DOHH2 (cell line): ENCODE data around the gene NUF2.

Source experiments
- H3F3A ChIP-seq: fragments of 200-600 bp; sonication (generic), shearing (Covaris generic); 2 replicates; pipeline ENCODE4 v1.6.0; 2016; ENCODE audit warnings: antibody characterized with exemption, mild to moderate bottlenecking; ENCODE audit not compliant: control insufficient read depth, insufficient read depth
- H3K27ac ChIP-seq: fragments of 200-600 bp; sonication (generic); 2 replicates; pipeline ENCODE4 v1.5.1; 2014; ENCODE audit warnings: low read depth, mild to moderate bottlenecking, low read length, moderate library complexity
- H3K27me3 ChIP-seq: fragments of 200-600 bp; sonication (generic); 2 replicates; pipeline ENCODE4 v1.6.1; 2014; ENCODE audit warnings: mild to moderate bottlenecking, low read length, mixed read lengths; ENCODE audit not compliant: control insufficient read depth
- H3K36me3 ChIP-seq: fragments of 200-600 bp; sonication (generic); 2 replicates; pipeline ENCODE4 v1.6.1; 2014; ENCODE audit warnings: mild to moderate bottlenecking, low read length, moderate library complexity, mixed read lengths; ENCODE audit not compliant: control insufficient read depth
- H3K4me1 ChIP-seq: fragments of 200-600 bp; sonication (generic); 2 replicates; pipeline ENCODE4 v1.6.1; 2014; ENCODE audit warnings: mild to moderate bottlenecking, low read length, mixed read lengths; ENCODE audit not compliant: control insufficient read depth
- H3K4me2 ChIP-seq: fragments of 200-600 bp; sonication (generic); 2 replicates; pipeline ENCODE4 v1.6.0; 2014; ENCODE audit warnings: mild to moderate bottlenecking, low read length, moderate library complexity
- H3K4me3 ChIP-seq: fragments of 200-600 bp; sonication (generic); 2 replicates; pipeline ENCODE4 v1.5.1; 2014; ENCODE audit warnings: mild to moderate bottlenecking, low read length, mixed read lengths
- H3K79me2 ChIP-seq: fragments of 200-600 bp; sonication (generic); 2 replicates; pipeline ENCODE4 v1.6.1; 2014; ENCODE audit warnings: mild to moderate bottlenecking, low read length, mixed read lengths; ENCODE audit not compliant: control insufficient read depth
- H3K9me2 ChIP-seq: fragments of 200-600 bp; sonication (generic); replicated peaks from 2 replicates; pipeline ENCODE4 v1.6.1; 2014; ENCODE audit warnings: mild to moderate bottlenecking, low read length, mixed read lengths; ENCODE audit not compliant: control insufficient read depth
- H3K9me3 ChIP-seq: fragments of 200-600 bp; sonication (generic); 2 replicates; pipeline ENCODE4 v1.6.1; 2014; ENCODE audit warnings: antibody characterized with exemption, low read length, mixed read lengths; ENCODE audit not compliant: control insufficient read depth, insufficient read depth
- H4K20me1 ChIP-seq: fragments of 200-600 bp; sonication (generic); 2 replicates; pipeline ENCODE4 v1.6.0; 2014; ENCODE audit warnings: low read depth, mild to moderate bottlenecking, antibody characterized with exemption, low read length, moderate library complexity; ENCODE audit not compliant: control insufficient read depth, insufficient read depth
- EZH2phosphoT487 ChIP-seq: fragments of 200-600 bp; sonication (generic); IDR thresholded peaks from 2 replicates; pipeline ENCODE4 v1.6.1; 2017; ENCODE audit warnings: borderline replicate concordance, mild to moderate bottlenecking, antibody characterized with exemption, low read length, moderate library complexity, mixed read lengths
- TF ChIP-seq, protein P1 (sequence below): fragments of 200-600 bp; sonication (generic); IDR thresholded peaks from one replicate; pipeline ENCODE4 v1.5.1; 2014; ENCODE audit warnings: antibody characterized with exemption, mild to moderate bottlenecking, low read depth, low read length; ENCODE audit not compliant: poor library complexity, severe bottlenecking

Gene NUF2

DNA sequence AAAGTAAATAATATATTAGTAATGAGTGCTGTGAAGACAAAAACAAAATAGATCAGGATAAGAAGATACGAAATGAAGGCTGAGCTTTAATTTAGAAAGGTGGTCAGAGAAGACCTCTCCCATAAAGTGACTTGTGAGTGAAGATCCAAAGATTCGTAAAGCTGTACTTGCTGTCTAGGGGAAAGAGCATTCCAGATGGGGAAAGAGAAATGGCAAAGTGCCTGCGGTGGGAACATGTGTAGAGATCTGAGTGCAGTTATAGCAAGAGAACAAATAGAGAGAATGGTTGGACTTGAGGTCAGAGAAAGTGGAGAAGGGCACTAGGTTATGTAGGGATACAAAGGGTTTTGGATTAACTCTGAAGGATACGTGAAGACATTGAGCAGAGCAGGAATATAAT lies 60.6 kb downstream of the NUF2 start:
- no peaks in the 10 kb centered on the region for H4K20me1 ChIP-seq
- H3K27me3 ChIP-seq = no peaks in the 10 kb centered on the region; the same call in 1 of the 2 replicates
- no peaks in the 10 kb centered on the region for H3F3A ChIP-seq
- H3K4me1 ChIP-seq = no peaks in the 10 kb centered on the region
- H3K4me3 ChIP-seq = no peak overlapping the region
- no peaks in the 10 kb centered on the region for H3K36me3 ChIP-seq
- H3K79me2 ChIP-seq = no peaks in the 10 kb centered on the region
- H3K9me2 ChIP-seq = no peaks in the 10 kb centered on the region
- H3K27ac ChIP-seq = no peak overlapping the region
- TF ChIP-seq, protein P1, sequence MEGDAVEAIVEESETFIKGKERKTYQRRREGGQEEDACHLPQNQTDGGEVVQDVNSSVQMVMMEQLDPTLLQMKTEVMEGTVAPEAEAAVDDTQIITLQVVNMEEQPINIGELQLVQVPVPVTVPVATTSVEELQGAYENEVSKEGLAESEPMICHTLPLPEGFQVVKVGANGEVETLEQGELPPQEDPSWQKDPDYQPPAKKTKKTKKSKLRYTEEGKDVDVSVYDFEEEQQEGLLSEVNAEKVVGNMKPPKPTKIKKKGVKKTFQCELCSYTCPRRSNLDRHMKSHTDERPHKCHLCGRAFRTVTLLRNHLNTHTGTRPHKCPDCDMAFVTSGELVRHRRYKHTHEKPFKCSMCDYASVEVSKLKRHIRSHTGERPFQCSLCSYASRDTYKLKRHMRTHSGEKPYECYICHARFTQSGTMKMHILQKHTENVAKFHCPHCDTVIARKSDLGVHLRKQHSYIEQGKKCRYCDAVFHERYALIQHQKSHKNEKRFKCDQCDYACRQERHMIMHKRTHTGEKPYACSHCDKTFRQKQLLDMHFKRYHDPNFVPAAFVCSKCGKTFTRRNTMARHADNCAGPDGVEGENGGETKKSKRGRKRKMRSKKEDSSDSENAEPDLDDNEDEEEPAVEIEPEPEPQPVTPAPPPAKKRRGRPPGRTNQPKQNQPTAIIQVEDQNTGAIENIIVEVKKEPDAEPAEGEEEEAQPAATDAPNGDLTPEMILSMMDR = no peak
- no peak for TF ChIP-seq EZH2phosphoT487
- H3K9me3 ChIP-seq = no peaks in the 10 kb centered on the region
- H3K4me2 ChIP-seq = no peak overlapping the region

DNA sequence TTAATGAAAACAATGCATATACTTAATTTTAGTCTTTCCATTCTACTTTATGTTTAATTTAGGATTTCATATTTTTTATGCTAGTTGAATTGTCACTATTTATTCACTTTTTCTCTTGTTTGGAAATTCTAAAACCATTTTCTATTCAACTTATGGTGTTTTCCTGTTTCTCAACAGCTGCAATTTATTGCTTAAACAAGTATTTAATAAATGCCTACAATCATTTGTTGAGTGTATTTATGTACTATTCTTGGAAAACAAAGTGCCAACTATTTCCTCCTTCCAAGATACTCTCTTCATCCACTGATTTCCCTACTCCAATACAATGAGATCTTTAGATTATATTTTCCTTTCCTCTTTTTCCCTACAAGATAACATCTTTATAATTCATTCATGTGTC lies 65.4 kb downstream of the NUF2 start:
- Histone ChIP-seq H3K4me1 (no peaks in the 10 kb centered on the region), H4K20me1 (no peaks in the 10 kb centered on the region), H3K27ac (no peak overlapping the region), H3K4me2 (no peak overlapping the region), H3F3A (no peaks in the 10 kb centered on the region), H3K79me2 (no peaks in the 10 kb centered on the region), H3K27me3 (peaks cover 2% of the 10 kb centered on the region; the same call in 1 of the 2 replicates), H3K36me3 (no peaks in the 10 kb centered on the region), H3K9me3 (no peaks in the 10 kb centered on the region), H3K9me2 (no peaks in the 10 kb centered on the region), H3K4me3 (no peak overlapping the region)
- no peak for TF ChIP-seq EZH2phosphoT487
- TF ChIP-seq, protein P1 = no peak

DNA sequence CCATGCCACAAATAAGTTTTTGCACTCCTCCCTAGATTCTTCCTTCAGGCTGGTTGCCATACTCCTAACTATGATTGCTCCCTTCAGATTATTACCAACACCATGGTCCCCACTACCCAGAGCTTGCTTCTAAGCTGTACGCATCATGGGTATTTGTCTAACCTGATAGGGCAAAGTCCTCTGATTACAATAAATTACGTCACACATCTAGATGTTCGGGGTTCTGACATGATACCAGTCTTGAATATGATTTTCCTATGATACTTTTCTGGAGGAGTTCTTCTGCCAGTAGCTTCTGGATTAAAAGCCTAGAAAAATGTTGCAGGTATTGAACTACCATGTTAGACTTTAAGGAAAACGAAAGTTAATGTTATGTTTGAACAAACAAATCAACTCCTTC lies 67.2 kb downstream of the NUF2 start:
- peaks cover 2% of the 10 kb centered on the region; the same call in 1 of the 2 replicates for H3K27me3 ChIP-seq
- no peaks in the 10 kb centered on the region for H3F3A ChIP-seq
- H3K9me2 ChIP-seq = no peaks in the 10 kb centered on the region
- H3K4me1 ChIP-seq = no peaks in the 10 kb centered on the region
- TF ChIP-seq, protein P1 = no peak
- no peak for TF ChIP-seq EZH2phosphoT487
- no peaks in the 10 kb centered on the region for H4K20me1 ChIP-seq
- H3K4me3 ChIP-seq = no peak overlapping the region
- no peaks in the 10 kb centered on the region for H3K79me2 ChIP-seq
- no peak overlapping the region for H3K4me2 ChIP-seq
- no peak overlapping the region for H3K27ac ChIP-seq
- H3K9me3 ChIP-seq = no peaks in the 10 kb centered on the region
- H3K36me3 ChIP-seq = no peaks in the 10 kb centered on the region

DNA sequence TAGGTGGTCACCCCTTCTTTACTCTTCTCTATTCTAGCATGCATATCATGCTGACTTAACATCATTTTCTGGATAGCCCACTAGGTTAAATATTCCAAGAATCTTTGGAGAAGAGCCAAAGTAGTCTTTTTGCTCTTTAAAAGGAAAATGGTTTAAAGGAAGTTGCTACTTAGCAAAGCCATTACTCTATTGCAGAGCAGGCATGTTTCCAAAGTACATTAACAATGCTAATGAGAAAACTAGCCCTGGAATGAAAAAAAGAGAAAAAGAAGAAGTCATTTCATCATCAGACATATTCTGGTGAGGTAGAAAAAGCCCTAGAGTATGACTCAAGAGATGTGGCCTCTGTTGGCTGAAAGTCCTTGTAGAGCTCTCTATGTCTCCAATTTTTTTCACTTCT lies 74.0 kb downstream of the NUF2 start:
- no peaks in the 10 kb centered on the region for H4K20me1 ChIP-seq
- H3K36me3 ChIP-seq = no peaks in the 10 kb centered on the region
- H3K4me3 ChIP-seq = no peak overlapping the region
- H3K27ac ChIP-seq = no peak overlapping the region
- no peak overlapping the region for H3K4me2 ChIP-seq
- H3K9me3 ChIP-seq = no peaks in the 10 kb centered on the region
- no peaks in the 10 kb centered on the region for H3K4me1 ChIP-seq
- H3K27me3 ChIP-seq = no peaks in the 10 kb centered on the region
- TF ChIP-seq EZH2phosphoT487 = no peak
- TF ChIP-seq, protein P1 = no peak
- H3K9me2 ChIP-seq = no peaks in the 10 kb centered on the region
- H3K79me2 ChIP-seq = no peaks in the 10 kb centered on the region
- H3F3A ChIP-seq = no peaks in the 10 kb centered on the region
